Measurements from ENCODE around the gene KIF2A.

Gene KIF2A

GRCh38 chr5:62386824-62387223, 80.8 kb downstream of the KIF2A start:
- DNase-seq = no peak

- DNase-seq = no peak
These were observed 89.4 kb downstream of the KIF2A start for GRCh38 chr5:62395210-62395950.

GRCh38 chr5:62403411-62404250, 97.6 kb downstream of the KIF2A start, which contains the start of gene DIMT1:
Gene DIMT1 (minus strand): TSS chr5:62403905. CDS start chr5:62403772, 133 bp downstream.
- peak; percentile 95 for DNase-seq

DNA sequence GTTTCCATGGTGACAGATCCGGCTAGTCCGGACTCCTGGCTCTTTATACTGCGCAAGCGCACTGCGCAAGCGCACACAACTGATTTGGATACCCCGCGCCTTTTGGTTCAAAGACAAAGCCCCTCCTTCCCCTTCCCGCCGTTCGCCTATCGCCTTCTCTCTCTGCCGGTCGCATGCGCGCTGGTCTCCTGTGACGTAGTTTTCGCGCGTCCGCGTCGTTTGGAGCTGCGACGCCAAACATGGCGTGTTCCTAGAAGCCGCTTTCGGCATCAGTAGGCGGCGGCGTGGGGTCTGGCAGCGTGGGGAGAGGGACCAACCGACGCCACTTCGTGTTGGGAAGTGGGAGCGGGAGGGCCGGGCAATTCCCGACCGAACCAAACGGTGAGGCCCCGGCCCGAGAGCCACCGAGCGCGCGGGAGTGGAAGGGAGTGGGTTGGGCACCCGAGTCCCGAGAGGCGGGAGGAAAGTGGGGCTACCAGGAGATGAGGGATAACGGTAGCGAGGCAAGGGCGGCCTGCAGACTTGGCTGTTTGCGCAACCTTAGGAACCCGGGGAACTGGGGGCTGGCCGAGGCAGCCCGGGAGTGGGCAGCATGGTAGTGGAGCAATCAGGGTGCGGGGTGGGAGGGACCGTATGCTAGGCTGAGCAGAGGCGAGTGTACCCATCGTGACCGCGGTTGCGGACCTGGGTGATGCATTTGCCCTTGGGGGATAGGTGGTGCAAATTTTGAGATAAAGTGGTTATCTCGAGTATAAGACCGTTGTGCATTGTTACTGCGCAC, 106.7 kb downstream of the KIF2A start, which contains the start of gene IPO11:
Gene IPO11 (plus strand): TSS at position 215 of the 781 bp plus-strand sequence. CDS start 24,517 bp downstream, outside the sequence.
- peak; percentile 99 for DNase-seq

DNA sequence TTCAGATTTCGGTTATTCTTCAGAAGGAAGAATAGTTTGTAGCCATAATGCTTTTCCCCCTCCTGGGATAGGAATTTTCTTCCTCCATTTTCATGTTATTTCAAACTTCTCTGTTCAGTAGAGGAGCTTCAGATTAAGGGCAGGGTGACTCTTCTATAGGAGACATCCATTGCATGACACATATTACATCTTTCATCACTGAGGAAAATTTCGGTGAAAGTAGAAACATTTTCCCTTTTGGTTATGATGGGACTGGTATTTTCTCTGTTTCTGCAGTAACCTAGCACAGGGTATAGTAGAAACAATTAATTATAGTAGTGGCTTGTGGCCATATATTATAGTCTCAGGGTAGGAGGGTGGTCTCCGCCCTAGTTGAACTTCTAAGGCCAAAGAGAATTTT, 107.7 kb downstream of the KIF2A start:
- no peak for DNase-seq

DNA sequence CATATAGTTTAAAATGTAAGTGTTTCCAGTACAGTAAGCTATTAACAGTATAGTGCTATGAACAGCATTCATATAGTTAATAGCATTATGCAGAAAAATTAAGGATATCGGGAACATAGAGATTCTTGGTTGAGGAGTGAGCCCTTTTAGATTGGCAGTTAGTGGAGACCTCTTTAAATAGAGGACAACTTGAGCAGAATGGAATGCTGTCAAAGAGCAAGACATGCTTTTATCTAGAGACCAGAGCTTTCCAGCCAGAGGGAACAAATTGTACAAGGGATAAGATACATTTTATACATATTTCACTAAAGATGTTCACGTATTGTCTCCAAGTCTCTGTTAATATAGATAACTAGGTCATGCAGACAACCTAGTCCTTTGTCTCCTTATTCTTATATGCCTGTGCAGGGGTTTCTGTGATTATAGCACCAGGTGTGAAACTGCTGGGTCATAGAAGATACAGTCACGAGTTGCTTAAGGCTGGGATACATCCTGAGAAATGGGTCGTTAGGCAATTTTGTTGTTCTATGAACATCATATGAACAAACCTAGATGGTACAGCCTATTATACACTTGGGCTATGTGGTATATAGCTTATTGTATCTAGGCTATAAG, 112.6 kb downstream of the KIF2A start:
- no peak for DNase-seq

DNA sequence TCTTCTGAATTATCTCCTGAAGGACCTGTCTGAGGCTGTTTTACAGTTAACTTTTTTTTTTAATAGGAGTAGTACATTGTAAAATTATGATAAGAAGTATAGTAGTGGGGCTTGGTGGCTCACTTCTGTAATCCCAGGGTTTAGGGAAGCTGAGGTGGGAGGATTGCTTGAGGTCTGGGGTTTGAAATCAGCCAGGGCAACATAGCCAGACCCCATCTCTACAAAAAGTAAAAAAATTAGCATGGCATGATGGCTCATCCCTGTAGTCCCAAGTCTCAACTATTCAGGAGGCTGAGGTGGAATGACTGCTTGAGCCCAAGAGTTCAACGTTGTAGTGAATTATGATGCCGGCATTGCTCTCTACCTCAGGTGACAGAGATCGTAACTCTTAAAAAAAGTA, 113.6 kb downstream of the KIF2A start:
- no peak for DNase-seq

- DNase-seq = no peak
These were observed 115.4 kb downstream of the KIF2A start for GRCh38 chr5:62421414-62421813.

DNA sequence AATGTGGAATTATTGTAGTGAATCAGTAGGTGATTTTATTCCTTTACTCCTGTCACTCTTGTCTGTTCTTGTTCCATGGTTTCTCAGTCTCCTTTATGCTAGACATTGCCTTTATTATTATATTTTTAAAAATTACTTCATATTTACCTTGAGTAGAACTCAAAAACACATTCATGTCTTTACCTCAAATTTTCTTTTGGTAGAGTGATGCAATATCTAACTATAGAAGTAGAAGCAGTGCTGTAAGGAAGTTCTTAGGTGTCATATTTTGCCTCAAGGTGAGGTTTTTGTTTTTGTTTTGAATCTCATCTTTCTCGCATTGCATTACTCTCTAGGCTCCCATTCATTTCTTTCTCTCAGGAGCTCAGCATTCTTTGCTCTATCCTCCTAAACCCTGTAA, 118.8 kb downstream of the KIF2A start:
- DNase-seq = no peak

GRCh38 chr5:62431735-62432620, 126.0 kb downstream of the KIF2A start:
- DNase-seq = no peak

GRCh38 chr5:62432621-62433064, 126.6 kb downstream of the KIF2A start:
- no peak for DNase-seq
